ENCODE results near the gene PAX9. TPM values are rescaled to one million over a fixed set of nuclear protein-coding genes. Genes with fewer than 3 reads are reported as not detected.

Gene PAX9
- total RNA-seq, 6 experiments from 2014 or later = 0.10 to 0.35 (median 0.24) TPM; not detected in 1

DNA sequence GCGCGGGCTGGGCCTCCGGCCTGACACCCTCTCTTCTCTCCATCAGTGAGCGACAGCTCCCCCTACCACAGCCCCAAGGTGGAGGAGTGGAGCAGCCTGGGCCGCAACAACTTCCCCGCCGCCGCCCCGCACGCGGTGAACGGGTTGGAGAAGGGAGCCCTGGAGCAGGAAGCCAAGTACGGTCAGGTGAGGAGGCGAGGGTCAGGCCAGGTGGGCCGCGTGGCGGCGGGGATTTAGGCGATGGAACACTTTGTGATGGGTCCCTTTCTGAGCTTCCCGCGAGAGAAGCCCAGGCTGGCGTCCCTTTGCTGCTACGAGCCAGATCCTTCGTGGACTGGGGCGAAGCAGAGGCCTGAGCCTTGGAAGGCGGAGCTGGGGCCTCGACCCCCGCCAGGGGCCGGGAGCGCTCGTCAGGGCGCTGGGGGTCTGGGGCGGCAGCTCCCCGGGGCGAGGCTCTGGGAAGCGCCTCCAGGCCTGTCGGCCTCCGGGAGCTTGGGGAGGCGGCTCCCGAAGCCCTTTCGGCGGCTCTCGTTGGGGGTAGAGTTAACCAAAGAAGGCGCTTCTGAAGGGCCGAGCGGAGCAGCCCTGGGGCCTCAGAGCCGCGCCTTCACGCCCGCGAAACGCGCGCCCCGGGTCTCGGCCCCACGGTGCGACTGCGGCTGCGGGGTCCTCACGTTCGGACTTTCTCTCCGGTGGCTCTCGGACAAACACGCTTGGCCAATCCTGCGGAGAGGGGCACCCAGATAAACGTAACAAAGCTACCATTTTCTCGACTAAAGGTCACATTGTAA lies 5.0 kb downstream of the PAX9 start:
- Mint-ChIP-seq H3K27me3 (ENCODE audit: insufficient read depth) (peaks cover 16% of the 10 kb centered on the region), H3K9me3 (peaks cover under 1% of the 10 kb centered on the region; the same call in 1 of the 2 replicates), H3K4me1 (ENCODE audit: low read depth) (peaks cover 25% of the 10 kb centered on the region), H3K36me3 (ENCODE audit: low read depth) (no peaks in the 10 kb centered on the region), H3K4me3 (no peak overlapping the region), H3K27ac (no peak overlapping the region)
- DNase-seq = no peak
- TF ChIP-seq CTCF (IDR thresholded peaks at IDR 0.05) = no peak

DNA sequence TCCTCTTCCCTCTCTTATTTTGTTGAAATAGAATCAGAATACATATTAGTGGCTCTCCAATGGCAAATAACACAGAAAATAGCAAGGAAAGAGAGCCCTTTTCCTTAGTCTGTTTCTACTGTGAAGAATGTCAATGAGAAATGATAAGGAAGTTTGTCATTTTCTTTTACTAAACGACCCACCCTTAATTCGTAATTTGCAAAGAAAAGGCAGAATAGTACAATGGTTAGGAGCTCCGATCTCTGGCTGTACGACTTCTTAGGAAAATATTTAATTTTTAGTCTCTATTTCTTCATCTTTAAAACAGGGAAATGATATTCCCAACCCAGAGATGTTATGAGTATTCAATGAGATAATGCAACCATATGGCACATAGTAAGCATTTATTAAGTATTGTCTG lies 6.0 kb downstream of the PAX9 start:
- no peak overlapping the region for H3K27ac Mint-ChIP-seq
- no peak for DNase-seq
- H3K27me3 Mint-ChIP-seq (ENCODE audit: insufficient read depth) = peaks cover 5% of the 10 kb centered on the region
- H3K4me3 Mint-ChIP-seq = no peak overlapping the region
- H3K36me3 Mint-ChIP-seq (ENCODE audit: low read depth) = no peaks in the 10 kb centered on the region
- no peaks in the 10 kb centered on the region for H3K9me3 Mint-ChIP-seq
- no peak for TF ChIP-seq CTCF (IDR thresholded peaks at IDR 0.05)
- peaks cover 17% of the 10 kb centered on the region for H3K4me1 Mint-ChIP-seq (ENCODE audit: low read depth)

- Mint-ChIP-seq H3K27ac (no peak overlapping the region), H3K4me1 (ENCODE audit: low read depth) (no peaks in the 10 kb centered on the region), H3K27me3 (ENCODE audit: insufficient read depth) (no peaks in the 10 kb centered on the region; the same call in 1 of the 2 replicates), H3K4me3 (no peak overlapping the region), H3K36me3 (ENCODE audit: low read depth) (no peaks in the 10 kb centered on the region), H3K9me3 (no peaks in the 10 kb centered on the region)
- DNase-seq = no peak
- TF ChIP-seq CTCF (IDR thresholded peaks at IDR 0.05) = no peak
These were observed 9.5 kb downstream of the PAX9 start for GRCh38 chr14:36671149-36671548.

DNA sequence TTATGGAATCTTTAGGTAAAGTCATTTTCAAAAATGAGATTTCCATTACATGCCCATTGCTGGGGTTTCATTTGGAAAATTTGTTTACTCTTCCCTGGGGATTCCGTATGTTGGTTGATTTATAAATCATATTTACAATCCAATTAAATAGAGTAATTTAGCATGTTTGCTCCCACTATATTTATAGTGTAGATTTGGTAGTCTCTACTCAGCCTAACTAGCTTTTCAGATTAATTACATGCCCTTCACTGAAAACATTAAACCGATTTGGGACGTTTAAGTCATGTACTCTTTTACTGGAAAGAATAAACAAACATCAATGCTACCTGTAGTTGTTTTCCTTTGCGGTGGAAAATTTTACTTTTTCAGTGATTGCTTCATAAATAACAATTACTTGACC lies 10.4 kb downstream of the PAX9 start:
- Mint-ChIP-seq H3K4me1 (ENCODE audit: low read depth) (no peaks in the 10 kb centered on the region), H3K4me3 (no peak overlapping the region), H3K27ac (no peak overlapping the region), H3K9me3 (no peaks in the 10 kb centered on the region), H3K36me3 (ENCODE audit: low read depth) (no peaks in the 10 kb centered on the region), H3K27me3 (ENCODE audit: insufficient read depth) (peaks cover under 1% of the 10 kb centered on the region)
- no peak for DNase-seq
- no peak for TF ChIP-seq CTCF (IDR thresholded peaks at IDR 0.05)

DNA sequence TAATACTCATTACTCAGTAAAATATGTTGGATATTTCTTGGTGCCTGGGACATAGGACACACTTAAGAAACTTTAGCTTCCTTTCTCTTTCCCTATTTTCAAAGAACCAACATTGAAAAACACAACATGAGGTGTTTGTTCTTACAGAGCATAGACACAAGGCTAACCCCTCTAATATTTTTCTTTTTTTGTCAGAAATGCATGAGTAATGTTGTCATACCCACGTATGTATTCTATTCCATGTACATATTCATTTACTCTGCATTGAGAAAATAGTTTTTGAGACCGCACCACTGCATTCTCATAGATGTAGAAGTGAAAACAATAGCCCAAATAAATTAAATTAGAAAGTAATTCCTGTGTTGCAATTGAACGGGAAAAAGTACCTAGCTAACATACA lies 13.0 kb downstream of the PAX9 start:
- Mint-ChIP-seq H3K27ac (no peak overlapping the region), H3K4me1 (ENCODE audit: low read depth) (no peaks in the 10 kb centered on the region), H3K4me3 (no peak overlapping the region), H3K36me3 (ENCODE audit: low read depth) (no peaks in the 10 kb centered on the region), H3K27me3 (ENCODE audit: insufficient read depth) (peaks cover 3% of the 10 kb centered on the region), H3K9me3 (no peaks in the 10 kb centered on the region)
- DNase-seq = no peak
- no peak for TF ChIP-seq CTCF (IDR thresholded peaks at IDR 0.05)

Data from HFFc6 (cell line).